CD4-positive, alpha-beta T cell treated with Interleukin-6 at 100 ng/mL for 8 hours (primary cell): ENCODE data around the gene OGFR.

Experiments
- DNase-seq: peaks from one replicate; pipeline ENCODE4 v3.0.0-alpha.2; 2020; ENCODE audit warnings: mixed read lengths, low spot score

Gene OGFR

DNA sequence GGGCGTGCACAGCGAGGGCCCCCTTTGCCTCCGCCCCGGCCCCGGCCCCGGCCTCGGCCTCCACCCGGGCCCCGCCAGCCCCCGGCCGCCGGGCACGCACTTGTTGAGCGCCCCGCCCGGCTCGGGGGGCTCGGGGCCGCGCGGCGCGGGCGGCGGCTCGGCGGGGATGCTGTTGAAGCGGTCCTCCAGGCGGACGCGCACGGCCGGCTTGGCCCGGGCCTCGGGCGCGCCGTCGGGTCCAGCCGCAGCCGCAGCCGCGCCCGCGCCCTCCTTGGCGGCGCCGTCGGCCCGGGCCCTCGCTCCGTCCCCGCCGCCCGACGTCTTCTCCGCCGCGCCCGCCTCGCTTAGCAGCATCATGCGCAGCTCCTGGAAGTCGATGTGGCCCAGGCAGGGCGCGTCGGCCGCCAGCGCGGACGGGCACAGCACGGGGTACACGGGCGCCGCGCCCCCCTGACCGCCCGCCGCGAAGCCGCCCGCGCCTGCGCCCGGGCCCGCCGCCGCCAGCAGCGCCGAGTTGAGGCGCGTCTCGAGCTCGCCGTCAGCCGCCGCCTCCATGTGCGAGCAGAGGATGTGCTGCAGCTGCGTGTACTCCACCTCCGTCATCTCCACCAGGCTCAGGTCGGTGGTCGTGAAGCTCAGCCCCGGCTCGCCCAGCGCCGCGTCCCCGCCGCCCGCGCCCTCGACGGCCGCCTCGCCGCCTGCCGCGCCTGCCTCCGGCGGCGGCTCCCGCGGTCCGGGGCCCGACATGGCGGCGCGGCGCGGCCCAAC lies 56.5 kb downstream of the OGFR start:
- DNase-seq = peak; percentile 18

DNA sequence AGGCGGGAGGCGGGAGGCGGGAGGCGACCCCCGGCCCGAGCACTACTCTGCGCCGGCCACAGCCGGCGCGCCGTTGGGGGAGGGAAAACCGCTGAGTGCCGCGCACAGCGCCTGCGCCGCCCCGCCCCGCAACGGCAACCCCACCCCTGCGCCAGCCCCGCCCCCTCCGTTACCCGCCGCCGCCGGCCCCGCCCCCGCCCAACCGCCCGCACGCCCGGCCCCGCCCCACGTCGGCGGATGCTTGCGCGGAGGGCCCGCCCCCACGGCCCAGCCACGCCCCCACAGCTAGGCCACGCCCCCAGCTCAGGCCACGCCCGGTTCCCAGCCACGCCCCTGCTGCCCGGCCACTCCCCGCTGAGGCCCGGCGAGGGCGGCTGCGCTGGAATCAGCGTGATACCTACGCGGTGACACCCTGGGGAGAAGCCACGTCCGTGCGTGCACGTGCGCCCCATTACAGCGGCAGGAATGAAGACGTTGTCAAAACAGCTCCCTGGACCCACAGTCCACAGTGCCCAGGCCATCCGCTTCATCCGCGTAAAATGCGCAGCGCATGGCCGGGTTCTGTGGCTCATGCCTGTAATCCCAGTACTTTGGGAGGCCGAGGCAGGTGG lies 57.2 kb downstream of the OGFR start, which contains the start of gene TCFL5:
Gene TCFL5 (minus strand): TSS at position 97 of the 611 bp plus-strand sequence. CDS start 152 bp downstream, outside the sequence.
- DNase-seq = peak; percentile 89
